ENCODE data around the gene VRK1. TPM values are rescaled to one million over a fixed set of nuclear protein-coding genes. Genes with fewer than 3 reads are reported as not detected.

VRK1 gene
- total and polyA plus RNA-seq, 4 donors = 1.8 to 50.4 (median 3.3) TPM

GRCh38 chr14:96754162-96754844 lies 42.9 kb upstream of the VRK1 start:
- WGBS = 94% methylated on average over 8 of the region's 8 CpGs
- Histone ChIP-seq H3K36me3 (ENCODE audit: control insufficient read depth in 4 of 4, insufficient read depth in 3 of 4, low read depth in 1 of 4, low read length in 3 of 4) (no peaks in the 10 kb centered on the region), H3K4me3 (ENCODE audit: low read depth in 1 of 3, low read length in 3 of 3) (no peak overlapping the region), H3K9ac (ENCODE audit: low read depth in 1 of 2, low read length in 2 of 2) (no peak overlapping the region), H3K27me3 (ENCODE audit: control insufficient read depth in 4 of 4, insufficient read depth in 4 of 4, low read length in 3 of 4) (peaks cover 0 to 6% (median 3%) of the 10 kb centered on the region in 4 donors), H3K27ac (ENCODE audit: low read depth in 1 of 2, low read length in 2 of 2) (no peak overlapping the region), H3K4me1 (ENCODE audit: control insufficient read depth in 4 of 4, insufficient read depth in 4 of 4, low read length in 3 of 4) (no peaks in the 10 kb centered on the region), H3K9me3 (ENCODE audit: control insufficient read depth in 4 of 4, low read length in 3 of 4) (no peaks in the 10 kb centered on the region)
- DNase-seq (ENCODE audit: low spot score) = no peak
- TF ChIP-seq FOXA2 (IDR thresholded peaks at IDR 0.05) (no peak), JUND (IDR thresholded peaks at IDR 0.05) (no peak), RAD21 (IDR thresholded peaks at IDR 0.05) (no peak), EGR1 (IDR thresholded peaks at IDR 0.05; ENCODE audit: low read depth in 2 of 2) (no peak), FOXA1 (IDR thresholded peaks at IDR 0.05) (no peak), TAF1 (conservative IDR thresholded peaks at IDR 0.05) (no peak), RXRA (IDR thresholded peaks at IDR 0.05) (no peak)

GRCh38 chr14:96754845-96755184 lies 42.4 kb upstream of the VRK1 start:
- Histone ChIP-seq H3K27ac (ENCODE audit: low read depth in 1 of 2, low read length in 2 of 2) (no peak overlapping the region), H3K27me3 (ENCODE audit: control insufficient read depth in 4 of 4, insufficient read depth in 4 of 4, low read length in 3 of 4) (peaks cover 0 to 6% (median 3%) of the 10 kb centered on the region in 4 donors), H3K36me3 (ENCODE audit: control insufficient read depth in 4 of 4, insufficient read depth in 3 of 4, low read depth in 1 of 4, low read length in 3 of 4) (no peaks in the 10 kb centered on the region), H3K9me3 (ENCODE audit: control insufficient read depth in 4 of 4, low read length in 3 of 4) (no peaks in the 10 kb centered on the region), H3K4me3 (ENCODE audit: low read depth in 1 of 3, low read length in 3 of 3) (no peak overlapping the region), H3K4me1 (ENCODE audit: control insufficient read depth in 4 of 4, insufficient read depth in 4 of 4, low read length in 3 of 4) (no peaks in the 10 kb centered on the region), H3K9ac (ENCODE audit: low read depth in 1 of 2, low read length in 2 of 2) (no peak overlapping the region)
- TF ChIP-seq MAX (IDR thresholded peaks at IDR 0.05) (no peak), RAD21 (IDR thresholded peaks at IDR 0.05) (no peak), HNF4G (IDR thresholded peaks at IDR 0.05) (no peak), NR2F2 (IDR thresholded peaks at IDR 0.05) (no peak)
- WGBS = 61% methylated on average over 6 of the region's 6 CpGs
- DNase-seq (ENCODE audit: low spot score) = no peak

- H3K36me3 ChIP-seq (ENCODE audit: control insufficient read depth in 4 of 4, insufficient read depth in 3 of 4, low read depth in 1 of 4, low read length in 3 of 4) = no peaks in the 10 kb centered on the region
- peaks cover 0 to 6% (median 3%) of the 10 kb centered on the region in 4 donors for H3K27me3 ChIP-seq (ENCODE audit: control insufficient read depth in 4 of 4, insufficient read depth in 4 of 4, low read length in 3 of 4)
- H3K9me3 ChIP-seq (ENCODE audit: control insufficient read depth in 4 of 4, low read length in 3 of 4) = no peaks in the 10 kb centered on the region
- TF ChIP-seq NR2F2 (IDR thresholded peaks at IDR 0.05) (no peak), JUND (IDR thresholded peaks at IDR 0.05) (no peak), HNF4G (IDR thresholded peaks at IDR 0.05) (no peak), CTCF (IDR thresholded peaks at IDR 0.05; ENCODE audit: low read depth, low read length, missing input control) (no peak), FOXA2 (IDR thresholded peaks at IDR 0.05) (no peak), RXRA (IDR thresholded peaks at IDR 0.05) (no peak), RAD21 (IDR thresholded peaks at IDR 0.05) (no peak), EGR1 (IDR thresholded peaks at IDR 0.05; ENCODE audit: low read depth in 2 of 2) (no peak), ATF3 (IDR thresholded peaks at IDR 0.05) (no peak), FOXA1 (IDR thresholded peaks at IDR 0.05) (no peak), MAX (IDR thresholded peaks at IDR 0.05) (no peak), HNF4A (conservative IDR thresholded peaks at IDR 0.05) (no peak)
- no peak for DNase-seq (ENCODE audit: low spot score)
- no peaks in the 10 kb centered on the region for H3K4me1 ChIP-seq (ENCODE audit: control insufficient read depth in 4 of 4, insufficient read depth in 4 of 4, low read length in 3 of 4)
- 45% methylated on average over 5 of the region's 5 CpGs for WGBS
- H3K27ac ChIP-seq (ENCODE audit: low read depth in 1 of 2, low read length in 2 of 2) = no peak overlapping the region
- no peak overlapping the region for H3K4me3 ChIP-seq (ENCODE audit: low read depth in 1 of 3, low read length in 3 of 3)
- H3K9ac ChIP-seq (ENCODE audit: low read depth in 1 of 2, low read length in 2 of 2) = no peak overlapping the region
Measured at GRCh38 chr14:96756745-96757144, 40.4 kb upstream of the VRK1 start.

All from liver (tissue), 9 donors.